ENCODE data around the gene SCN8A. TPM values are rescaled to one million over a fixed set of nuclear protein-coding genes. Genes with fewer than 3 reads are reported as not detected.
A peak's percentile ranks its signal among the peaks of the same experiment; 100 is the strongest.

Gene SCN8A
- total RNA-seq, 1 donor from 2014 or later: 0.39 TPM

- Mint-ChIP-seq H3K36me3 (ENCODE audit: low read depth) (no peaks in the 10 kb centered on the region), H3K4me1 (ENCODE audit: low read depth) (peaks cover 4% of the 10 kb centered on the region), H3K27me3 (ENCODE audit: low read depth) (peaks cover 46% of the 10 kb centered on the region), H3K27ac (no peak overlapping the region), H3K4me3 (ENCODE audit: low read depth) (peak overlapping the region; percentile 65), H3K9me3 (no peaks in the 10 kb centered on the region)
- intact Hi-C loops (cut with micrococcal nuclease): loop anchor here (5.0 to 10.0 kb wide), 2 partner anchors 225 to 398 kb away; partner anchors contain the start of genes SCN8A and SLC4A8
- no peak for DNase-seq (ENCODE audit: low spot score)
These were observed 228.9 kb downstream of the SCN8A start for GRCh38 chr12:51819736-51820525.

GRCh38 chr12:51820526-51821439, 229.8 kb downstream of the SCN8A start:
- Mint-ChIP-seq H3K36me3 (ENCODE audit: low read depth) (no peaks in the 10 kb centered on the region), H3K27ac (no peak overlapping the region), H3K4me3 (ENCODE audit: low read depth) (peak overlapping the region; percentile 65)

GRCh38 chr12:51821440-51822260, 230.6 kb downstream of the SCN8A start:
- H3K4me3 Mint-ChIP-seq (ENCODE audit: low read depth): peak overlapping the region; percentile 30
- intact Hi-C loops (cut with micrococcal nuclease): loop anchor here (5.0 to 10.0 kb wide), 2 partner anchors 227 to 399 kb away; partner anchors contain the start of genes SCN8A and SLC4A8
- DNase-seq (ENCODE audit: low spot score): no peak
- peaks cover 4% of the 10 kb centered on the region for H3K4me1 Mint-ChIP-seq (ENCODE audit: low read depth)
- no peak overlapping the region for H3K27ac Mint-ChIP-seq
- no peaks in the 10 kb centered on the region for H3K9me3 Mint-ChIP-seq
- no peaks in the 10 kb centered on the region for H3K36me3 Mint-ChIP-seq (ENCODE audit: low read depth)
- H3K27me3 Mint-ChIP-seq (ENCODE audit: low read depth): peaks cover 30% of the 10 kb centered on the region

More at GRCh38 chr12:51820526-51821439, 229.8 kb downstream of the SCN8A start:
- intact Hi-C loops (cut with micrococcal nuclease): loop anchor here (5.0 to 10.0 kb wide), 2 partner anchors 226 to 398 kb away; partner anchors contain the start of genes SCN8A and SLC4A8
- peak; percentile 59 for DNase-seq (ENCODE audit: low spot score)
- Mint-ChIP-seq H3K4me1 (ENCODE audit: low read depth) (peaks cover 4% of the 10 kb centered on the region), H3K9me3 (no peaks in the 10 kb centered on the region), H3K27me3 (ENCODE audit: low read depth) (peaks cover 38% of the 10 kb centered on the region)

GRCh38 chr12:51822261-51822616, 231.2 kb downstream of the SCN8A start:
- H3K27ac Mint-ChIP-seq: no peak overlapping the region
- no peaks in the 10 kb centered on the region for H3K9me3 Mint-ChIP-seq
- H3K4me1 Mint-ChIP-seq (ENCODE audit: low read depth): peaks cover 4% of the 10 kb centered on the region
- H3K4me3 Mint-ChIP-seq (ENCODE audit: low read depth): peak overlapping the region; percentile 30
- H3K27me3 Mint-ChIP-seq (ENCODE audit: low read depth): peaks cover 26% of the 10 kb centered on the region
- no peak for DNase-seq (ENCODE audit: low spot score)
- intact Hi-C loops (cut with micrococcal nuclease): loop anchor here (5.0 to 10.0 kb wide), 2 partner anchors 227 to 400 kb away; partner anchors contain the start of genes SCN8A and SLC4A8
- no peaks in the 10 kb centered on the region for H3K36me3 Mint-ChIP-seq (ENCODE audit: low read depth)

- Mint-ChIP-seq H3K36me3 (ENCODE audit: low read depth) (no peaks in the 10 kb centered on the region), H3K4me1 (ENCODE audit: low read depth) (peaks cover 12% of the 10 kb centered on the region), H3K4me3 (ENCODE audit: low read depth) (no peak overlapping the region), H3K27ac (no peak overlapping the region), H3K27me3 (ENCODE audit: low read depth) (peaks cover 20% of the 10 kb centered on the region), H3K9me3 (no peaks in the 10 kb centered on the region)
- intact Hi-C loops (cut with micrococcal nuclease): loop anchor here (5.0 to 10.0 kb wide), 2 partner anchors 228 to 401 kb away; partner anchors contain the start of genes SCN8A and SLC4A8
- DNase-seq (ENCODE audit: low spot score): no peak
These were observed 231.9 kb downstream of the SCN8A start for GRCh38 chr12:51822956-51823355.

- no peaks in the 10 kb centered on the region for H3K36me3 Mint-ChIP-seq (ENCODE audit: low read depth)
- intact Hi-C loops (cut with micrococcal nuclease): loop anchor here (5.0 to 10.0 kb wide), 2 partner anchors 229 to 402 kb away; partner anchors contain the start of genes SCN8A and SLC4A8
- no peak overlapping the region for H3K4me3 Mint-ChIP-seq (ENCODE audit: low read depth)
- peaks cover 14% of the 10 kb centered on the region for H3K27me3 Mint-ChIP-seq (ENCODE audit: low read depth)
- H3K9me3 Mint-ChIP-seq: no peaks in the 10 kb centered on the region
- H3K27ac Mint-ChIP-seq: no peak overlapping the region
- no peak for DNase-seq (ENCODE audit: low spot score)
- peaks cover 20% of the 10 kb centered on the region for H3K4me1 Mint-ChIP-seq (ENCODE audit: low read depth)
These were observed 233.0 kb downstream of the SCN8A start for GRCh38 chr12:51823875-51824565.

- intact Hi-C loops (cut with micrococcal nuclease): loop anchor here (5.0 to 10.0 kb wide), 2 partner anchors 147 to 230 kb away; partner anchors contain the start of gene SCN8A
- peaks cover 16% of the 10 kb centered on the region for H3K4me1 Mint-ChIP-seq (ENCODE audit: low read depth)
- no peaks in the 10 kb centered on the region for H3K36me3 Mint-ChIP-seq (ENCODE audit: low read depth)
- H3K27ac Mint-ChIP-seq: no peak overlapping the region
- H3K4me3 Mint-ChIP-seq (ENCODE audit: low read depth): no peak overlapping the region
- no peaks in the 10 kb centered on the region for H3K9me3 Mint-ChIP-seq
- no peak for DNase-seq (ENCODE audit: low spot score)
- H3K27me3 Mint-ChIP-seq (ENCODE audit: low read depth): peaks cover 8% of the 10 kb centered on the region
These were observed 234.2 kb downstream of the SCN8A start for GRCh38 chr12:51825216-51825615.

- intact Hi-C loops (cut with micrococcal nuclease): loop anchor here (5.0 to 10.0 kb wide), 2 partner anchors 145 to 232 kb away; partner anchors contain the start of gene SCN8A
- Mint-ChIP-seq H3K9me3 (no peaks in the 10 kb centered on the region), H3K27me3 (ENCODE audit: low read depth) (peaks cover 15% of the 10 kb centered on the region), H3K4me1 (ENCODE audit: low read depth) (peaks cover 16% of the 10 kb centered on the region), H3K4me3 (ENCODE audit: low read depth) (no peak overlapping the region), H3K27ac (no peak overlapping the region), H3K36me3 (ENCODE audit: low read depth) (no peaks in the 10 kb centered on the region)
- DNase-seq (ENCODE audit: low spot score): no peak
These were observed 235.8 kb downstream of the SCN8A start for GRCh38 chr12:51826881-51827280.

- Mint-ChIP-seq H3K9me3 (no peaks in the 10 kb centered on the region), H3K36me3 (ENCODE audit: low read depth) (no peaks in the 10 kb centered on the region), H3K4me3 (ENCODE audit: low read depth) (no peak overlapping the region), H3K4me1 (ENCODE audit: low read depth) (peaks cover 25% of the 10 kb centered on the region), H3K27me3 (ENCODE audit: low read depth) (peaks cover 22% of the 10 kb centered on the region), H3K27ac (peak overlapping the region; percentile 76)
- intact Hi-C loops (cut with micrococcal nuclease): loop anchor here (5.0 to 10.0 kb wide), 2 partner anchors 144 to 233 kb away; partner anchors contain the start of gene SCN8A
- peak; percentile 18 for DNase-seq (ENCODE audit: low spot score)
These were observed 237.1 kb downstream of the SCN8A start for GRCh38 chr12:51827925-51828818.

- Mint-ChIP-seq H3K36me3 (ENCODE audit: low read depth) (no peaks in the 10 kb centered on the region), H3K4me1 (ENCODE audit: low read depth) (peaks cover 26% of the 10 kb centered on the region), H3K27ac (no peak overlapping the region), H3K4me3 (ENCODE audit: low read depth) (no peak overlapping the region), H3K9me3 (no peaks in the 10 kb centered on the region), H3K27me3 (ENCODE audit: low read depth) (peaks cover 23% of the 10 kb centered on the region)
- intact Hi-C loops (cut with micrococcal nuclease): loop anchor here (5.0 to 10.0 kb wide), 2 partner anchors 143 to 234 kb away; partner anchors contain the start of gene SCN8A
- DNase-seq (ENCODE audit: low spot score): no peak
These were observed 238.0 kb downstream of the SCN8A start for GRCh38 chr12:51829011-51829481.
